WTC11 (cell line): ENCODE measurements around the gene ATL1. TPM values are rescaled to one million over a fixed set of nuclear protein-coding genes. Genes with fewer than 3 reads are reported as not detected.

Experiments used
- ATAC-seq: fragments of 200-7000 bp; cut with Tn5 transposase; 2 replicates; pipeline ENCODE4 v1.10.0; 2021; ENCODE audit warnings: mild to moderate bottlenecking, moderate library complexity
- CTCF ChIA-PET: fragments of 300-600 bp; sonication (Branson Sonifier 250); formaldehyde crosslinking; loops from one replicate; lab custom pipeline; 2021; ENCODE audit warnings: antibody characterized with exemption; lab: Charles Lee
- POLR2A ChIA-PET: fragments of 350-600 bp; sonication (Branson Sonifier 250); formaldehyde crosslinking; loops from one replicate; lab custom pipeline; 2021; ENCODE audit warnings: antibody characterized with exemption; lab: Charles Lee
- DNase-seq: peaks from one replicate; pipeline ENCODE4 v3.0.0; 2021; ENCODE audit warnings: low spot score
- H3K27ac Mint-ChIP-seq: 2 replicates; pipeline ENCODE4 v1.8.0; 2021; ENCODE audit warnings: mixed read lengths
- H3K27me3 Mint-ChIP-seq: 2 replicates; pipeline ENCODE4 v1.8.0; 2021; ENCODE audit warnings: low read depth, mild to moderate bottlenecking, moderate library complexity, mixed read lengths
- H3K36me3 Mint-ChIP-seq: 2 replicates; pipeline ENCODE4 v1.8.0; 2021; ENCODE audit warnings: mixed read lengths
- H3K4me1 Mint-ChIP-seq: 2 replicates; pipeline ENCODE4 v1.8.0; 2022; ENCODE audit warnings: mixed read lengths
- H3K4me3 Mint-ChIP-seq: 2 replicates; pipeline ENCODE4 v1.8.0; 2021; ENCODE audit warnings: mild to moderate bottlenecking, moderate library complexity, mixed read lengths
- H3K9me3 Mint-ChIP-seq: 2 replicates; pipeline ENCODE4 v1.8.0; 2021; ENCODE audit warnings: mixed read lengths
- ATF3 ChIP-seq: sonication (generic); formaldehyde crosslinking; conservative IDR thresholded peaks from 2 replicates; pipeline ENCODE4 v1.8.1; 2022; ENCODE audit warnings: mild to moderate bottlenecking, missing genetic modification reagents
- CDX4 ChIP-seq: fragments of 250-450 bp; sonication (Bioruptor Pico); IDR thresholded peaks from 2 replicates; pipeline ENCODE4 v1.9.0; 2021; ENCODE audit warnings: moderate library complexity, mild to moderate bottlenecking, inconsistent platforms, borderline replicate concordance
- EMX1 ChIP-seq: fragments of 250-450 bp; sonication (Bioruptor Pico); IDR thresholded peaks from 2 replicates; pipeline ENCODE4 v1.8.0; 2021; ENCODE audit warnings: mild to moderate bottlenecking
- ESRRA ChIP-seq: sonication (generic); formaldehyde crosslinking; IDR thresholded peaks from 2 replicates; pipeline ENCODE4 v1.8.1; 2022; ENCODE audit warnings: mild to moderate bottlenecking, missing genetic modification reagents, borderline replicate concordance
- ETV6 ChIP-seq: sonication (generic); formaldehyde crosslinking; IDR thresholded peaks from 2 replicates; pipeline ENCODE4 v1.8.1; 2022; ENCODE audit warnings: mild to moderate bottlenecking, missing genetic modification reagents
- FOXP4 ChIP-seq: sonication (generic); formaldehyde crosslinking; IDR thresholded peaks from 2 replicates; pipeline ENCODE4 v1.8.0; 2022; ENCODE audit warnings: mild to moderate bottlenecking, missing genetic modification reagents
- GTF2I ChIP-seq: fragments of 250-450 bp; sonication (Bioruptor Pico); conservative IDR thresholded peaks from 2 replicates; pipeline ENCODE4 v1.4.0; 2021; ENCODE audit warnings: mild to moderate bottlenecking
- NFE2L1 ChIP-seq: sonication (generic); formaldehyde crosslinking; IDR thresholded peaks from 2 replicates; pipeline ENCODE4 v1.8.1; 2023; ENCODE audit warnings: missing genetic modification reagents
- NR2C2 ChIP-seq: sonication (generic); formaldehyde crosslinking; IDR thresholded peaks from 2 replicates; pipeline ENCODE4 v1.8.0; 2022; ENCODE audit warnings: mild to moderate bottlenecking, missing genetic modification reagents
- RORB ChIP-seq: fragments of 250-450 bp; sonication (Bioruptor Pico); IDR thresholded peaks from 2 replicates; pipeline ENCODE4 v1.9.0; 2021; ENCODE audit warnings: mild to moderate bottlenecking
- SP1 ChIP-seq: sonication (generic); formaldehyde crosslinking; conservative IDR thresholded peaks from 2 replicates; pipeline ENCODE4 v1.8.1; 2022; ENCODE audit warnings: missing genetic modification reagents
- TP53 ChIP-seq: sonication (generic); formaldehyde crosslinking; IDR thresholded peaks from 2 replicates; pipeline ENCODE4 v1.8.1; 2023; ENCODE audit warnings: mild to moderate bottlenecking, missing genetic modification reagents
- ZBTB21 ChIP-seq: sonication (generic); formaldehyde crosslinking; IDR thresholded peaks from 2 replicates; pipeline ENCODE4 v1.8.1; 2023; ENCODE audit warnings: mild to moderate bottlenecking, missing genetic modification reagents, borderline replicate concordance
- ZNF121 ChIP-seq: sonication (generic); formaldehyde crosslinking; IDR thresholded peaks from 2 replicates; pipeline ENCODE4 v1.8.0; 2023; ENCODE audit warnings: missing genetic modification reagents
- ZNF219 ChIP-seq: sonication (generic); formaldehyde crosslinking; IDR thresholded peaks from 2 replicates; pipeline ENCODE4 v1.8.0; 2023; ENCODE audit warnings: missing genetic modification reagents, mild to moderate bottlenecking, borderline replicate concordance
- ZNF512 ChIP-seq: sonication (generic); formaldehyde crosslinking; IDR thresholded peaks from 2 replicates; pipeline ENCODE4 v1.8.1; 2022; ENCODE audit warnings: missing genetic modification reagents, borderline replicate concordance
- total RNA-seq: library from RNA; stranded (reverse); gene quantifications from 3 replicates; pipeline ENCODE4 v1.2.3, GENCODE V29; 2021
- TF ChIP-seq, protein P1 (sequence below): fragments of 200-600 bp; IDR thresholded peaks from 2 replicates; pipeline ENCODE4 v1.8.0; 2022; ENCODE audit warnings: antibody characterized with exemption
- TF ChIP-seq, protein P2 (sequence below): sonication (generic); formaldehyde crosslinking; IDR thresholded peaks from 2 replicates; pipeline ENCODE4 v1.8.0; 2023; ENCODE audit warnings: missing genetic modification reagents
- TF ChIP-seq, protein P3 (sequence below): sonication (generic); formaldehyde crosslinking; IDR thresholded peaks from 2 replicates; pipeline ENCODE4 v1.8.1; 2022; ENCODE audit warnings: mild to moderate bottlenecking, moderate library complexity, missing genetic modification reagents

ATL1 gene
- total RNA-seq, 1 experiment from 2014 or later: 3.7 TPM

DNA sequence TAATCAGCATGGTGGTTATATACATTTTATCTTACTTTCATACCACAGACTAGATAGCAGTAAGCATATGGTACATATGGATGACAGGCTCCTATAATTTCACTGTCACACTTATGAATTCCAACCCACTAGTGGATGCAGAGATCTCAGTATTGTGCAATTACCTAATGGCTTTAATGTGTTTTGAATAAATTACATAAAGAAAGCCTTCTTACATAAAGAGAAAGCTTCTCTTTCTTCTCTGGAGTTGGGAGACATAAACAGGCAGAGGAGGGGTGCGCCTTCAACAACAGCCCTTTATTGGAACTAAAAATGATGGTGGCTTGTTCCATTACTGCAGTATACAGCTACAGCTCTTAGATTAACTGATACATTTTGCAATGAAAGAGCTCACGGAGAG, 55.6 kb downstream of the ATL1 start (continued):
- TF ChIP-seq FOXP4 (CRISPR knock-in tag): no peak

GRCh38 chr14:50616275-50616674, 56.3 kb downstream of the ATL1 start:
- Mint-ChIP-seq H3K4me1 (no peaks in the 10 kb centered on the region), H3K27me3 (no peaks in the 10 kb centered on the region), H3K4me3 (no peak overlapping the region)
- no peak for TF ChIP-seq CDX4 (CRISPR knock-in tag)
- TF ChIP-seq, protein P1, sequence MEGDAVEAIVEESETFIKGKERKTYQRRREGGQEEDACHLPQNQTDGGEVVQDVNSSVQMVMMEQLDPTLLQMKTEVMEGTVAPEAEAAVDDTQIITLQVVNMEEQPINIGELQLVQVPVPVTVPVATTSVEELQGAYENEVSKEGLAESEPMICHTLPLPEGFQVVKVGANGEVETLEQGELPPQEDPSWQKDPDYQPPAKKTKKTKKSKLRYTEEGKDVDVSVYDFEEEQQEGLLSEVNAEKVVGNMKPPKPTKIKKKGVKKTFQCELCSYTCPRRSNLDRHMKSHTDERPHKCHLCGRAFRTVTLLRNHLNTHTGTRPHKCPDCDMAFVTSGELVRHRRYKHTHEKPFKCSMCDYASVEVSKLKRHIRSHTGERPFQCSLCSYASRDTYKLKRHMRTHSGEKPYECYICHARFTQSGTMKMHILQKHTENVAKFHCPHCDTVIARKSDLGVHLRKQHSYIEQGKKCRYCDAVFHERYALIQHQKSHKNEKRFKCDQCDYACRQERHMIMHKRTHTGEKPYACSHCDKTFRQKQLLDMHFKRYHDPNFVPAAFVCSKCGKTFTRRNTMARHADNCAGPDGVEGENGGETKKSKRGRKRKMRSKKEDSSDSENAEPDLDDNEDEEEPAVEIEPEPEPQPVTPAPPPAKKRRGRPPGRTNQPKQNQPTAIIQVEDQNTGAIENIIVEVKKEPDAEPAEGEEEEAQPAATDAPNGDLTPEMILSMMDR: no peak
- no peak for TF ChIP-seq ESRRA (CRISPR knock-in tag)
- no peak for TF ChIP-seq ZBTB21 (CRISPR knock-in tag)
- TF ChIP-seq NR2C2 (CRISPR knock-in tag): no peak
- no peak for TF ChIP-seq ZNF219 (CRISPR knock-in tag)
- TF ChIP-seq FOXP4 (CRISPR knock-in tag): no peak
- TF ChIP-seq, protein P2, sequence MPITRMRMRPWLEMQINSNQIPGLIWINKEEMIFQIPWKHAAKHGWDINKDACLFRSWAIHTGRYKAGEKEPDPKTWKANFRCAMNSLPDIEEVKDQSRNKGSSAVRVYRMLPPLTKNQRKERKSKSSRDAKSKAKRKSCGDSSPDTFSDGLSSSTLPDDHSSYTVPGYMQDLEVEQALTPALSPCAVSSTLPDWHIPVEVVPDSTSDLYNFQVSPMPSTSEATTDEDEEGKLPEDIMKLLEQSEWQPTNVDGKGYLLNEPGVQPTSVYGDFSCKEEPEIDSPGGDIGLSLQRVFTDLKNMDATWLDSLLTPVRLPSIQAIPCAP: no peak
- no peak for TF ChIP-seq NFE2L1 (CRISPR knock-in tag)
- no peak for TF ChIP-seq ATF3 (CRISPR knock-in tag)
- no peak for TF ChIP-seq TP53 (CRISPR knock-in tag)
- no peak for TF ChIP-seq GTF2I (CRISPR knock-in tag)
- no peak for TF ChIP-seq ZNF512 (CRISPR knock-in tag)
- TF ChIP-seq, protein P3, sequence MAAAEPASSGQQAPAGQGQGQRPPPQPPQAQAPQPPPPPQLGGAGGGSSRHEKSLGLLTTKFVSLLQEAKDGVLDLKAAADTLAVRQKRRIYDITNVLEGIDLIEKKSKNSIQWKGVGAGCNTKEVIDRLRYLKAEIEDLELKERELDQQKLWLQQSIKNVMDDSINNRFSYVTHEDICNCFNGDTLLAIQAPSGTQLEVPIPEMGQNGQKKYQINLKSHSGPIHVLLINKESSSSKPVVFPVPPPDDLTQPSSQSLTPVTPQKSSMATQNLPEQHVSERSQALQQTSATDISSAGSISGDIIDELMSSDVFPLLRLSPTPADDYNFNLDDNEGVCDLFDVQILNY: no peak
- TF ChIP-seq ZNF121 (CRISPR knock-in tag): no peak
- TF ChIP-seq RORB (CRISPR knock-in tag): no peak
- no peak for TF ChIP-seq ETV6
- no peak for TF ChIP-seq SP1 (CRISPR knock-in tag)
- no peak for TF ChIP-seq EMX1 (CRISPR knock-in tag)
- TF ChIP-seq, all 79 proteins: peak for 0
- no peak for ATAC-seq
- H3K36me3 Mint-ChIP-seq: no peaks in the 10 kb centered on the region
- no peaks in the 10 kb centered on the region for H3K9me3 Mint-ChIP-seq
- H3K27ac Mint-ChIP-seq: no peak overlapping the region
- POLR2A ChIA-PET: no interaction called here
- CTCF ChIA-PET: interaction anchor here (1.4 to 1.6 kb wide), 2 partner anchors 16 to 158 kb away, joined by 4 to 5 read pairs; no protein-coding TSS in a partner anchor
- no peak for DNase-seq
